PFSK-1 (cell line): ENCODE results near the gene HHIPL1.

Experiments used
- FOXP2 ChIP-seq: optimal IDR thresholded peaks from 2 replicates; pipeline ENCODE3; 2011; ENCODE audit warnings: borderline replicate concordance, control low read depth, inconsistent platforms; ENCODE audit not compliant: insufficient read depth; ENCODE audit errors: extremely low read length, extremely low read depth
- POLR2AphosphoS5 ChIP-seq: IDR thresholded peaks from 2 replicates; pipeline ENCODE4 v1.6.1; 2012; ENCODE audit warnings: low read depth, mild to moderate bottlenecking, control low read depth, low read length, moderate library complexity
- REST ChIP-seq, 2 experiments: IDR thresholded peaks; 2 replicates each; pipeline versions ENCODE4 v1.6.1 to v1.8.0; 2011 to 2012; ENCODE audit warnings: low read depth in 2 of 2, low read length in 2 of 2, control low read depth in 1 of 2, inconsistent platforms in 1 of 2, mild to moderate bottlenecking in 1 of 2, moderate library complexity in 1 of 2; ENCODE audit not compliant: insufficient read depth in 1 of 2
- SIN3A ChIP-seq: IDR thresholded peaks from 2 replicates; pipeline ENCODE4 v1.6.1; 2012; ENCODE audit warnings: mild to moderate bottlenecking, low read length, moderate library complexity, borderline replicate concordance; ENCODE audit not compliant: insufficient read depth
- TAF1 ChIP-seq: IDR thresholded peaks from 2 replicates; pipeline ENCODE4 v1.6.1; 2012; ENCODE audit warnings: low read length, control low read depth, borderline replicate concordance; ENCODE audit not compliant: insufficient read depth

GRCh38 chr14:99656171-99656570 is 11.2 kb downstream of the HHIPL1 start:
- TF ChIP-seq POLR2AphosphoS5 (no peak), REST (IDR thresholded peaks at IDR 0.05; ENCODE audit: insufficient read depth in 1 of 2, low read depth in 2 of 2, low read length in 2 of 2) (no peak), SIN3A (no peak), TAF1 (no peak), FOXP2 (no peak)
